Testis (tissue), 3 donors: ENCODE measurements around the gene MAPKAP1. TPM values are rescaled to one million over a fixed set of nuclear protein-coding genes. Genes with fewer than 3 reads are reported as not detected.

Experiments
- DNase-seq: peaks from one replicate; pipeline ENCODE4 v3.0.0-alpha.2; 2019
- H3K27ac ChIP-seq, 2 donors: fragments of 200-600 bp; sonication (generic); one replicate each; pipeline ENCODE4 v1.5.1; 2019
- H3K27me3 ChIP-seq: fragments of 200-600 bp; sonication (generic); one replicate; pipeline ENCODE4 v1.5.1; 2019
- H3K36me3 ChIP-seq: fragments of 200-600 bp; sonication (generic); one replicate; pipeline ENCODE4 v1.5.1; 2017; ENCODE audit warnings: low read depth; ENCODE audit errors: missing control alignments
- H3K4me1 ChIP-seq: fragments of 200-600 bp; sonication (generic); one replicate; pipeline ENCODE4 v1.5.1; 2019
- H3K4me3 ChIP-seq, 2 donors: fragments of 200-600 bp; sonication (generic); one replicate each; pipeline ENCODE4 v1.5.1; 2017 to 2019
- H3K9me3 ChIP-seq: fragments of 200-600 bp; sonication (generic); one replicate; pipeline ENCODE4 v1.5.1; 2017
- CTCF ChIP-seq, 3 experiments: fragments of 450-650 bp in 2 of 3; fragments of 200-600 bp in 1 of 3; sonication (generic) in 1 of 3; IDR thresholded peaks; one replicate each; pipeline ENCODE4 v1.5.1; 2016 to 2019; ENCODE audit warnings: antibody characterized with exemption in 3 of 3, mild to moderate bottlenecking in 2 of 3, moderate library complexity in 1 of 3
- POLR2A ChIP-seq: fragments of 450-650 bp; IDR thresholded peaks from one replicate; pipeline ENCODE4 v1.6.1; 2017; ENCODE audit warnings: antibody characterized with exemption, mild to moderate bottlenecking, moderate library complexity
- WGBS, 2 donors: methylation state at CpG; one replicate each; pipeline ENCODE4 v1.1.5; 2018; 5-methylcytosine and 5-hydroxymethylcytosine counted together
- intact Hi-C: fragments of 100-400 bp; cut with DNase I; formaldehyde crosslinking; loops from one replicate; pipeline ENCODE4 v1.15.1; 2023; ENCODE audit warnings: low total_unique reads
- polyA plus RNA-seq: library from polyadenylated mRNA; stranded (reverse); fragments of 350-450 nt; fragmentation: Illumina TruSeq; extraction: RNeasy Lipid Tissue Mini Kit (QIAGEN cat#74804); gene quantifications from one replicate; pipeline ENCODE4 v1.2.3, GENCODE V29; 2014; ENCODE audit warnings: low read depth, low replicate concordance; ENCODE audit not compliant: insufficient read depth
- total RNA-seq, 2 donors: library from RNA; depleted of rRNA; stranded (reverse); fragments of >200 nt; gene quantifications; one replicate each; pipeline ENCODE4 v1.2.3, GENCODE V29; 2016

The MAPKAP1 gene
- total and polyA plus RNA-seq, 3 donors from 2014 or later: 112 to 135 (median 115) TPM

- TF ChIP-seq CTCF (IDR thresholded peaks at IDR 0.05): no peak
- no peak for TF ChIP-seq POLR2A
- intact Hi-C loops: no loop called here
- H3K4me3 ChIP-seq: no peak overlapping the region
- WGBS, 2 donors: 77 to 90% methylated on average over 14 of the region's 14 CpGs
- H3K4me1 ChIP-seq: peaks cover 3% of the 10 kb centered on the region
- no peaks in the 10 kb centered on the region for H3K36me3 ChIP-seq
- no peak for DNase-seq
- H3K9me3 ChIP-seq: no peaks in the 10 kb centered on the region
- H3K27me3 ChIP-seq: no peaks in the 10 kb centered on the region
- no peak overlapping the region for H3K27ac ChIP-seq
Observed at GRCh38 chr9:125470767-125471580, 236.0 kb downstream of the MAPKAP1 start.

GRCh38 chr9:125470189-125470588 lies 236.8 kb downstream of the MAPKAP1 start:
- Histone ChIP-seq H3K27me3 (no peaks in the 10 kb centered on the region), H3K4me1 (peaks cover 3% of the 10 kb centered on the region), H3K4me3 (no peak overlapping the region), H3K36me3 (no peaks in the 10 kb centered on the region), H3K27ac (no peak overlapping the region), H3K9me3 (no peaks in the 10 kb centered on the region)
- intact Hi-C loops: no loop called here
- 52 to 90% methylated on average over 3 of the region's 3 CpGs for WGBS, 2 donors
- no peak for DNase-seq
- TF ChIP-seq CTCF (IDR thresholded peaks at IDR 0.05) (no peak), POLR2A (no peak)

- intact Hi-C loops: no loop called here
- Histone ChIP-seq H3K36me3 (no peaks in the 10 kb centered on the region), H3K27me3 (no peaks in the 10 kb centered on the region), H3K4me3 (no peak overlapping the region), H3K9me3 (no peaks in the 10 kb centered on the region), H3K27ac (no peak overlapping the region), H3K4me1 (peaks cover 3% of the 10 kb centered on the region)
- no peak for TF ChIP-seq CTCF (IDR thresholded peaks at IDR 0.05)
- no peak for TF ChIP-seq POLR2A
- DNase-seq: no peak
- 95 to 96% methylated on average over 8 of the region's 8 CpGs for WGBS, 2 donors
Observed at GRCh38 chr9:125468646-125469045, 238.4 kb downstream of the MAPKAP1 start.

GRCh38 chr9:125467116-125467740 lies 239.8 kb downstream of the MAPKAP1 start:
- no peaks in the 10 kb centered on the region for H3K4me1 ChIP-seq
- H3K4me3 ChIP-seq: no peak overlapping the region
- intact Hi-C loops: no loop called here
- no peaks in the 10 kb centered on the region for H3K9me3 ChIP-seq
- 71 to 77% methylated on average over 7 of the region's 7 CpGs for WGBS, 2 donors
- no peaks in the 10 kb centered on the region for H3K27me3 ChIP-seq
- no peak for TF ChIP-seq CTCF (IDR thresholded peaks at IDR 0.05)
- no peak for TF ChIP-seq POLR2A
- DNase-seq: no peak
- H3K36me3 ChIP-seq: no peaks in the 10 kb centered on the region
- H3K27ac ChIP-seq: no peak overlapping the region
